Measurements from ENCODE around the gene ZFYVE28. TPM values are rescaled to one million over a fixed set of nuclear protein-coding genes. Genes with fewer than 3 reads are reported as not detected.

Gene ZFYVE28
- total and polyA plus RNA-seq, 9 donors, result 1.3 to 12.1 (median 8.6) TPM

- intact Hi-C loops (cut with DNase I), result no loop called here
- no peaks in the 10 kb centered on the region for H3K4me1 ChIP-seq (ENCODE audit: insufficient read depth)
- H3K27ac ChIP-seq, result no peak overlapping the region
- H3K36me3 ChIP-seq, result no peaks in the 10 kb centered on the region
- H3K9me3 ChIP-seq, result no peaks in the 10 kb centered on the region
- H3K27me3 ChIP-seq, result no peaks in the 10 kb centered on the region
- no peak for TF ChIP-seq CTCF (IDR thresholded peaks at IDR 0.05)
- no peak for TF ChIP-seq EP300 (IDR thresholded peaks at IDR 0.05)
- TF ChIP-seq POLR2A (IDR thresholded peaks at IDR 0.05), result no peak
- WGBS, 3 donors, result 79 to 88% (median 83%) methylated on average over 1 of the region's 1 CpG
- no peak overlapping the region for H3K4me3 ChIP-seq
- DNase-seq, result no peak
These were observed 93.6 kb downstream of the ZFYVE28 start for GRCh38 chr4:2324891-2325290.

GRCh38 chr4:2322841-2323240, 95.6 kb downstream of the ZFYVE28 start:
- intact Hi-C loops (cut with DNase I), result no loop called here
- H3K4me1 ChIP-seq (ENCODE audit: insufficient read depth), result no peaks in the 10 kb centered on the region
- no peaks in the 10 kb centered on the region for H3K27me3 ChIP-seq
- H3K4me3 ChIP-seq, result no peak overlapping the region
- no peaks in the 10 kb centered on the region for H3K9me3 ChIP-seq
- H3K36me3 ChIP-seq, result no peaks in the 10 kb centered on the region
- no peak for DNase-seq
- no peak overlapping the region for H3K27ac ChIP-seq
- WGBS, 3 donors, result 72 to 81% (median 79%) methylated on average over 13 of the region's 13 CpGs
- TF ChIP-seq CTCF (IDR thresholded peaks at IDR 0.05), result no peak
- TF ChIP-seq POLR2A (IDR thresholded peaks at IDR 0.05), result no peak
- no peak for TF ChIP-seq EP300 (IDR thresholded peaks at IDR 0.05)

GRCh38 chr4:2322227-2322626, 96.2 kb downstream of the ZFYVE28 start:
- Histone ChIP-seq H3K27me3 (no peaks in the 10 kb centered on the region), H3K4me1 (ENCODE audit: insufficient read depth) (no peaks in the 10 kb centered on the region), H3K9me3 (no peaks in the 10 kb centered on the region), H3K4me3 (no peak overlapping the region), H3K36me3 (no peaks in the 10 kb centered on the region), H3K27ac (no peak overlapping the region)
- TF ChIP-seq EP300 (IDR thresholded peaks at IDR 0.05) (no peak), POLR2A (IDR thresholded peaks at IDR 0.05) (no peak), CTCF (IDR thresholded peaks at IDR 0.05) (no peak)
- WGBS, 3 donors, result 87 to 89% (median 89%) methylated on average over 10 of the region's 10 CpGs
- intact Hi-C loops (cut with DNase I), result no loop called here
- no peak for DNase-seq

GRCh38 chr4:2321279-2322196, 96.9 kb downstream of the ZFYVE28 start:
- intact Hi-C loops (cut with DNase I), result no loop called here
- WGBS, 3 donors, result 79 to 85% (median 81%) methylated on average over 22 of the region's 22 CpGs
- no peak for DNase-seq
- Histone ChIP-seq H3K9me3 (no peaks in the 10 kb centered on the region), H3K27ac (no peak overlapping the region), H3K27me3 (no peaks in the 10 kb centered on the region), H3K36me3 (no peaks in the 10 kb centered on the region), H3K4me3 (no peak overlapping the region), H3K4me1 (ENCODE audit: insufficient read depth) (no peaks in the 10 kb centered on the region)
- TF ChIP-seq POLR2A (IDR thresholded peaks at IDR 0.05) (no peak), CTCF (IDR thresholded peaks at IDR 0.05) (no peak), EP300 (IDR thresholded peaks at IDR 0.05) (no peak)

Data from ovary (tissue), 9 donors.